HG03432 (cell line): ENCODE results near the gene STXBP5.

Source experiments
- ATAC-seq: cut with Tn5 transposase; IDR thresholded peaks from one replicate; pipeline ENCODE4 v1.9.1; 2021; ENCODE audit warnings: mild to moderate bottlenecking, moderate library complexity; ENCODE audit not compliant: unreplicated experiment

Gene STXBP5

DNA sequence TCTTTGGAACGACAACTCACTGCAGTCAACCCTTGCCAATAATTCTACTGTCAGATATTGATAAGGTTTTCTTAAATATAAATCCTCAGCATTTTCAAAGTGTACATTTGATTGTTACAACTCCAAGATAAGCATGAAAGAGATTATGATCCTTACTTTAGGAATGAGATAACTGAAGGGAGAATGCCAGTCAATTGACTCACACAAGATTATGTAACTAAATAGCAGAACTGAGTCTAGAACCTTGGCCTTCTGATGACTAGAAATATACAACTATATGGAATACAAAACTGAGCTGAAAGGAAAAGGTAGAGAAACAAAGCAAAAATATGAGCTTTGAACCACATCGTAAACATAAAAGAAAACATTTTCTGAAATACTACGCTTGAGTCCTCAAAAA, 26.9 kb upstream of the STXBP5 start:
- no peak for ATAC-seq

DNA sequence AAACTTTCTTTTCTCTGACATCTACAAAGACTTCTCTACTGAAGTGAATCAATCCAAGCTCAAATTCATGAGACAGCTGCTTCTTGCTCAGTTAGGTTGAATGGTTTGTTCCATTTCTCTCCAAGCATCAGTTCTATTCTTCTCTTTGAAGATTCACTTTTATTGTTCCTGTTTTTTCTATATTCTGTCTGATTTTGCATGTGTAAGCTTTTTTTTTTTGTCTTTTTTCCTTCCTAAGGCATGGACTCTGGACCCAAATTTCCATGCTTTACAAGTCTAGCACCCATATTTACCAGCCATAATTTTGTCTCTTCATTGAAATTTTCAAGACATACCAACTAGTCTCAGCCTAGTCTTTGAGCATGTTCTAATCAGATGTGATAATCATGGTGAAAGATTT, 25.9 kb upstream of the STXBP5 start:
- ATAC-seq = no peak

DNA sequence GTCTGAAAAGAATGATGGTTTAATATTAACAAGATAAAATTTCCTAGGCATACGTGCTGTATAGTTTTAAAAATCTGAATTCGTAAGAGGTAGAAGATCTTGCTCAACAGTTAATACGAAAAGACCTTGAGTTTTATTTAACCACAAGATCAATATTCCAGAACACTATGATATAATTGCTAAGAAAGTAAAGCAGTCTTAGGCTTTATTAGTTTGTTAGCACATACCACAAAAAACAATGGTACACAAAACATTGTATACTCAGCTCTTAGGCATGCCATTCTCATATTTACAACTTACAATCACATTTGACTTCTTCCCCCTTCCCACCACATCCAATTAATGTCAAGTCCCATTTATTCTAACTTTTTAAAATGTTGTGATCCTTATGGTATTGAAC, 24.4 kb upstream of the STXBP5 start:
- no peak for ATAC-seq

DNA sequence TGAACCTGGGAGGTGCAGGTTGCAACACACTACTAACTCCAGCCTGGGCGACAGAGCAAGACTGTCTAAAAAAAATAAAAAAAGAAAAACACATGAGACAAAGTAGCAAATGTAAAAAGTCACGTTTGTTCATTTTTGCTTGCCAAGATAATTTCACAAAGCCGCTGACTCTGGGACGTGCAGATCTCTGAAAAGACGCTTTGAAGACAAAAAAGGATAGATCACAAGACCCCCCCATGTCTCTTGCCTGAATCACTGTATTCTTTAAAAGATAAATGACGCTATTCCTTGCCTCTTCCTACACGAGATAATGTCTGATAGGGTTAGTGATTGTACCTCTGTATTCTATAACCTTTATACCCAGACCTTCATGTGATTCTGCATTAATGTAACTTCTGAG, 23.3 kb upstream of the STXBP5 start:
- ATAC-seq = no peak

DNA sequence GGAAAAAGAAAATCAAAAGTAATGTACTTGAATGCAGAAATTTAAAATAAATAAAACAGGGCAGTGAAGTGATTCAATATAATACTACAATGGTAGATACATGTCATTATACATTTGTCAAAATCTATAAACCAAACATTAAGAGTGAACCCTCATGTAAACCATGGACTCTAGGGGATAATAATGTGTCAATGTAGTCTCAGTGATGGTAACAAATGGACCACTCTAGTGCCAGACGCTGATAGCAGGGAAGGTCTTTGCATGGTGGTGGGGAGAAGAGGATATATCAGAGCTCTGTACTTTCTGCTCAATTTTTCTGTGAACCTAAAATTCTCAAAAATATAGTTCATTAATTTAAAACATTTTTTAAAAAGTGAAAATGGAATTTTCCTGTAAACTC, 19.8 kb upstream of the STXBP5 start:
- no peak for ATAC-seq

DNA sequence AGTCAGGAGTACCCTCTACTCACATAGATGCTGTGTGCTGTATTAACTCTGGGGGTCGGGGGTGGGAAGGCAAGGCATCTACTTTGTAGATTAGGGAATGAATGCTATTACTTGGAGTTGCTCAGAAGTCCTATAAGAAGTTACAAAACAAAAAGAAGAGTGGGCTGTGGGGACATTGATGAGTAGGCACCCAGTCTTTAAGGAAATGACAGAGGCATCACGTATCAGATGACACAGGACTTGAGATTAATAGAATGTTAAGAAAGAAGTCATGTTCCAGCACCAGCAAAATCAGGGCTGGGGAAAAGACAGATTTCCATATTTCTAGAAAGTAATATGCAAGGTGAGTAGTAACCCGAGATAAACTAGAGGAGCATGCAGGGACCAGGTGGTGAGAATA, 19.0 kb upstream of the STXBP5 start:
- ATAC-seq = no peak

DNA sequence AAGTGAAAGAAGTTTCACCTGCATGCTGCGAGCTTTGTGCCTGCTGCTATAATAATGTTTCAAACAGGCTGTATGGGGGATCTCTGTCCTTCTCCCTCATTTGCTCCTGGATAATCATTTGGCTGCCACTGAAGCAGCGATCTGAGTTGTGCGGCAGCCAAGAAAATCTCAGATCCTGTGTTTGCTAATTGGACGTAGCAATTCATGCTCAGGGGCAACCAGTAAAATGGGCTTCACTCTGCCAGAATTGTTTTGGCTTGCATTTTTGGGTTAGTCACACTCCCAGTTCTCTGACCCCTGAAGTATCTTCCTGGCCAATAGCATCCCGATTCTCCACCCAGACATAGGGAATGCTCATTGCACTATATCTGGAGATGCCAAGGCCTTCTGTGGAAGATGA, 13.7 kb upstream of the STXBP5 start:
- no peak for ATAC-seq

DNA sequence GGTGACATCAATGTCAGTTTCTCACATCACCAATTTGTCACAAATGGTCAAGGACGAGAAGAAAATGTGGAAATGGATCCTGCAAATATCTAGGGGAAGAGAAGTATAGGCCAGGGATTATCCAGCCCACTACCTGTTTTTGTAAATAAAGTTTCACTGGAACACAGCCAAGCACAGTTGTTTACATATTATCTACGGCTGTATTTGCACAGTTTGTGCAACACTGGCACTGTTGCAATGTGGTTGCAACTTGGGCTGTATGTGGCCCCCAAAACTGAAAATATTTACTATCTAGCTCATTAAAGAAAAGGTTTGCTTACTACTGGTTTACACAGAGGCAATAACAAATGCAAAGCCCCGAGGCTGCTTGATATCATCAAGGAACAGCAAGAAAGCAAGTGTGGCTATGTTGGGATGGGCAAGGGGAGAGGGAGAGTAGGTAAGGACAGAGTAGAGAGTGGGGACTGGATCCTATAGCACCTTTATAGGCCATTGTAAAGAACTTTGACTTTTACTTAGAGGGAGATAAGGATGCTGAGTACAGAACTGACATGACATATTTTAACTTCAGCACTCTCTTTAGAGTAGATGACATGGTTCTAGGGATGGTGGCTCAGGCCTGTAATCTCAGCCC, 11.8 kb upstream of the STXBP5 start:
- no peak for ATAC-seq

DNA sequence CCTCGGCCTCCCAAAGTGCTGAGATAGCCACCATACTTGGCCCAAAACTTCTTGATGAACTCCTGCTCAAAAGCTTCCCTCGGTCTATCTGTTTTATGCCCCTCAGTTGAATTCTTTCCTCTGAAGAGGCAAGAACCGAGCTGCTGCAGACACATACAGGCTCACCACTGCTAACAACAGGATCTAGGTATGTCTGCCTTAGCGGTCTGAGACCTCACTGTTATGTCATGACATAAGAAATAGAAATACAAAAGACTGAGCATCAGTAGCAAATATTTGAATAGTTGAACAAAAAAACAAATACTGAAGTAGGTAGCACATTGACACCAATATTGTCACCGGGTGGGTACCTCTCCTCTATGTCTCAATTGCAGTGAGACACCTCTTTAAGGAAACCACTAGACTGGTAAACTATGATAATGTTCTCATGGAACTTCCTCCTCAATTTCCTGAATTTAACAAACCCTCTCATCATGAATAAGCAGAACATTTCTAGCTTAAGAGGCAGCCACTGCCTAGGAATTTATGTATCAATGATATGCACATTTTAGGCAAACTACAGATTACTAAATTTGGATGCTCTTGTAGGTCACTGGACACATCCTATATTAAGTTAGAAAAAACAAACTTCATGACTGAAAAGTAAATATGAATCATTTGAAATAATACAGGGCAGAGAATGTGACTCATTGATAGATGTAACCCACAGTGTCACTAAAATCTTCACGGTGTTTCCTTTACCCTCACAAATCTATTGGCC, 9.4 kb upstream of the STXBP5 start:
- ATAC-seq = no peak

DNA sequence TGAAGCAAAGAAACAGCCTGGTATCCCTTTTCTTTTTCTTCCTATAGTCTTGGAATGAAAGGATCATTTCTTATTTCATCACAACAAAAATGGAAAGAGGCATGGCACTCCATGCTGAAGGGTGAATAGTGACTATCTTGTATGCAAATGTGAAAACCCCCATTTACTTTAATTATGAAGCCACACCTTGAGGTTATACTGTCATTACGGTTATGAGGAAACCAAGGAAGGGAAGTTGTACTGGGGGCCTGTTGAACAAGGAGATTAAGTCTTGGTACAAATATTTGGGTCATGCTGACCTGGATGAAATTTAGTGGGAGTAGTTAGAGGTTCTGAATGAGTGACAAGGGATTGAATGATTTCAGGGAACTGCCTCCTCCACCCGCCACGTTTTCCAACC, 8.7 kb upstream of the STXBP5 start:
- no peak for ATAC-seq

DNA sequence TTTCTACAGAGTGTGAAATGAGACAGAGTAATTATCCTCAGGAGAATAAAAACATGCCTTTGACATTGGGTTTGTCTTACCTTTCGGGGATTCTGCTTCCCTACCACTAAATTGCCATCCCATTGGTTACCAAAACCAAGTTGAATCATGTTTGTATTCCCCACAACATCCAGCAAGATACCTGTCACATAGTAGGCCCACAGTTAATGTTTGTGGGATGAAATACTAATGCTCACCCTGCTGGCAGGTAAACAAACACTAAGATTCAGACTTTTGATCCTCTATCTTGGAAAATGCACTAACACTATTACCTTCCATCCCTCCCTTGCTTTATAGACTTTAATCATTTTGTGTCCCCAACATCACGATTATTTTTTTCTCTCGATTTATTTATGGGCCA, 8.2 kb upstream of the STXBP5 start:
- ATAC-seq = no peak

DNA sequence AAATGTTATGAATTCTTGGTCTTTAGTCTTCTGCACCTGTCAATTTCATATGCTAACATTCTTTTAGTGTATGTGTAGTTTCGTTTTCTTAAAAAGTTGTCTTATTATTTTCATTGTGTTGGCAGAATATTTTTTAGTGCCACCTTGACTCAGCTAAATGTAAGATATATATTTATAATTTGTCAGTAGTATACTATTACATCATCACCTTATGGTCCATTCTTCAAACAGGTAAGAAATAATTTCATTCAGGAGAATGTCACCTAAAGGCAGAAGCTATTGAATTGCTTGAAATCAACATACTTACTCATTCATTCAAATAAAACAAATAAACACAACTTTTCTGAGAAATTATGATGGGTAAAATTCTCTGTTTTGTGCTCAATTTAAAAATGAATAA, 3.5 kb upstream of the STXBP5 start:
- ATAC-seq = no peak

DNA sequence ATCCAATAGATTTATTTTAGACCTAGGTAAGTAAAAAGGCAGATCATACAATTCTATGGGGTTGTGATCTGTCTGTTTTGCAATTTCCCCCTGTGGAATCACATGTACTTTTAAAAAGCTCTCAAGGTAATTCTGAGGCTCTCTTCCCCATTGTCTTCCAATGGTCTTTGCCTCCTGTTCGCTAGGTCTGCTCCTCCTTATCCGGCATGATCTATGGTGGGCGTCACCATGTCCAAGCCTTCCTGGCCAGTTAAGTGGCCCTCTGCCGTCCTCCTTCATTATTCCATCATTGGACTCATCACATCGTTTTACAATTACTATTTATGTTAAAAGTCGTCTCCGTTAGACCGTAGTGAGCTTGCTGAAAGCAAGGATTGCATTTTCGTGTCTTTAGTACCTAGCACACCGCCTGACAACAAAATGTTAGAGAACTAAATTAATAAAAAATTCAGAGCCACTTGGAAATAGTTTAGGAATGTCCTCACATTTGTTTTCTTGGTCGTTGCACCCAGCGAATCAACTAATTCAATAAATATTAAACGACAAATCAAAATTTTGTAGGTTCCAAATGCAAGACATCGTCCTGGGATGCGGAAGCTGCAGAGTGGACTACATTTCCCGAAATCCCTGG, 2.2 kb upstream of the STXBP5 start:
- no peak for ATAC-seq

DNA sequence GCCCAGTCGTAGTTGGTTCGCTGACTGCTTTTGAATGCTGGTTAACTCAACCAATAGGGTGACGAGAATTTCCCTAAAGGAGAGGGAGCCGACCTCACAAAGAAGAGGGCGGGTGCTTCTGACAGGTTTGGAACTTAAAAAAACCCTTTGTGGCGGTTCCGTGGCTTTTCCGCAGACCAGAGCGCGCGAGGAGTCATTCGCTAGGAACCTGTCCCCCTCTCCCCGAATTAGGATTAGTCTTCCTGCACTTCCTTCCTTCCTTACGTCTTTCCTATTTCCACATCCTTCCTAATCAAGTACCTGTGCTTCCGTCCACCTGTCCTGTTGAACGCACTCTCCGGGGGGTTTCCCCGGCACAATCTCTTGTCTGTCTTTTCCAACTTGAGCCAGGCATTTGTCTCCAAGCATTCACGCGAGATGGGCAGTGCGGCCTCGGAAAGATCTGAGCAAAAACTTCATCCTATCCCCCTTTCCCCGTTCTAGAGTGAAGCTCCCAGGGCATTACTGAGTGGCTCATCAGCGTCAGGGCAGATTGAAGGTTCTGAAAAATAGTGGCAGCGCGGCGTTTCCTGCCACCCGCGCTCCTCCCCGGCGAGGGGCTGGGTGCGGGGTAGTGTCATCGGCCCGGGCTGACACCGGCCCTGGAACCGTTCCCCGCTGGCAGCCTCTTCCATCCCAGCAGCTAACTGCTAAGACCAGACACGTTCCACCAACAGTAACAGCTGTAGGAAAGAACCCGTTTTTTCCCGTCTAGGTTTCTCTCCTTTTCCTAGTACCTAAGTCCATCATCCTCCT, 1.5 kb upstream of the STXBP5 start:
- peak; percentile 77 for ATAC-seq

DNA sequence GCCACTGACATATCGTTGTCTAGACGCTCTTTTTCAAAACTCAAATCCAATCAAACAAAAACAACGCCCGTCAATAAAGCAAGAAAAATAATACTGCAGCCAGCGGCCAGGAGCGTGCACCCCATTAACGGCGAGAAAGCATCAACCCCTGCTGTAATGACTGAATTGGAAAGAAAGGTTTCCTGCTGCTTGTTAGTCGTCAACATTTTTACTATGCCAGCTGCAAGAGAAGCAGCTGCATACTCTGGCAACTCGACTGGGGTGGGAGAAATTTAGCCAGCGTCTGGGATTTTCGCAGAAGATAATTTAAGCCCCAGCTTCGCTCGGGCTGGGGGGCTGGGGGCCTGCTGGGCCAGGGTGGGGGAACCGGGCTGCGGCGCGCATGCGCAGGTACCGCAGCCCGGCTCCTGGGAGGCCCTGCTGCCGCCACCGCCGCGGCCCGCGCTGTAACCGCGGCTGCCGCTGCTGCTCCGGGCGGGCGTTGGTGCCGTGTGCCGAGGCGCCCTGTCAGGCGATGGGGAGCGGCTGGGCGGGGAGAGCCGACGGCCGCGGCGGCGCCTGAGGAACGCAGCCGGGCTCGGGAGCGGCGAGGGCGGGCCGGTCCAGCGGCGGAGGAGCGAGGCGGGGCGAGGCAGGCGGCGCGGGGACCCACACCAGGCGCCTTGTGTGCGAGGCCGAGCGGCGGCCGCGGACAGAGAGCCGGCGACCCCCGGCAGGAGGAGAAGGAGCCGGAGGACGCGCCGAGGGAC, 732 bp upstream of the STXBP5 start:
- peak; percentile 67 for ATAC-seq

DNA sequence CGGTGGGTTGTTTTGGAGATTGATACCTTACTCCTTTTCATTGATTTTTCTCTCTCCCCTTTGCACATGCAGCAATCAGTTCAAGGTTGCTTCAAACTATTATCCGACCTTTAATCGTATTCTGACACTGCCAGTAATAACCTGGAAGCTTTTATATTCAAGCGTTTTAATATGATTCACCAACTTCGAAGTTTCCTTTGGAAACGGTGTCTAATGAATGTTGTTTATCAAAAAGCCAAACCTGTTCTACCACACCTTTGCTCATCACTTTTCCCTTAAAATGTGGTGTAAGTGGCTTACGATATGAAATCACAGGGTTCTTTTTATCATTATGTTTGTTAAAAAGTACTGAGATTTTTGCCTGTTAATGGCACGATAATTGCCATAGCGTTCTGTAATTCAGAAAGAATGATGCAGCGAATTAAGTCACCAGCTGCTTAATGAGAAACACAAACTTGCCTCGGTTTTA, 660 bp downstream of the STXBP5 start:
- no peak for ATAC-seq

DNA sequence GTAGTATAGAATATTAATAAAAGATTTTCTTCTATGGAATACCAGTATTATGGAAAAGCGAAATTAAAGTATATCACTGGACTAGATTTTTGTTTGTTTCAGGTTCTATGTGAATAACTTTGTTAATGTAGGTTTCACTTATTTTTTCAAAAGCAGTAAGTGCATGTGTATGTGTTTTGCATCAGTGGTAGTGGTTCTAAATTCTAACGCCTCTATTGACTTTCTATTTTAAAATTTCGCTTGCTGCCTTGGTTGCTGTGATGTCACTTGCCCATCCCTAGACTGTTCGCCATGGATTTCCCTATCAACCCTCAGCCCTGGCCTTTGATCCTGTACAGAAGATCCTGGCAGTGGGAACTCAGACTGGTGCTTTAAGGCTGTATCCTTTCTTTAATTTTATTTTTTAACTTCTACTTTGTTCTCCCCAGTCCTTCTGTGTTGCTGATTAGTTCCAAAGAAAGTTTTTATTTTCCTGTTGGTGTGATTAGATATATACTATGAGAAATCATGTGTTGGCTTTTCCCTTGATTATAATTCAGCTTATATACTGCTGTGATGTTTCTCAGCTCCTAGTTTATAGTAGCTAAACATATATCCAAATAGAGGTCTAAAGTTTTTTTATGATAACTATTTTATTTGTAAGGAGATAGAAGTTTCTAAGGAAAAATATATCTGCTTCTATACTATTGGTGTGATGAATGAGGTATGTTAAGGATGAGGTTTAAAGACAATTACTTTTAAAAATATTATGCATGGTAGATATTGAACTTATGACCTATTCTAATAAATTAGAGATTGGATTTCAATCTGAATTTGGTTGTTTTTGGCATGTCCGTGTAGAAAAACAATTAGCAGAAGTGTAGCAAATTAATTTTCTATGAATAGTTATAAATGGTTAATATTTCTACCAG, 1.7 kb downstream of the STXBP5 start:
- no peak for ATAC-seq

DNA sequence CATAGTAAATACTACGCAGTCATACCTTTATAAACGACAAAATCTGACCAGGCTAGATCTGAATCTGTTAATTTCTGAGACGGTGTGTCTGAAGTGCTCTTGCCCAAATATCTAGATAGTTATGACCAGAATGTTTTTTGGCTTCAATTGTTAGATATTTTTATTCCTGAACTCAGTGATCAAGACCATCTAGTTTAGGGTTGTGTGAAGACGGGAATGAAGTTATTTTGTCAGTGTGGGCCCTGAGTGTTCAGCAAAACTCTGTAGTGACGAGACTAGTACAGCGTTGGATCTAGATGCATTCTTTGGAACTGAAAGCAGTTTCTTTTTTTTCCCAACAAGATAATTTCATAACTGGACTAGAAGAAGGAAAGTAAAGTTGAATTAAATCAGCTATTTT, 3.1 kb downstream of the STXBP5 start:
- no peak for ATAC-seq

DNA sequence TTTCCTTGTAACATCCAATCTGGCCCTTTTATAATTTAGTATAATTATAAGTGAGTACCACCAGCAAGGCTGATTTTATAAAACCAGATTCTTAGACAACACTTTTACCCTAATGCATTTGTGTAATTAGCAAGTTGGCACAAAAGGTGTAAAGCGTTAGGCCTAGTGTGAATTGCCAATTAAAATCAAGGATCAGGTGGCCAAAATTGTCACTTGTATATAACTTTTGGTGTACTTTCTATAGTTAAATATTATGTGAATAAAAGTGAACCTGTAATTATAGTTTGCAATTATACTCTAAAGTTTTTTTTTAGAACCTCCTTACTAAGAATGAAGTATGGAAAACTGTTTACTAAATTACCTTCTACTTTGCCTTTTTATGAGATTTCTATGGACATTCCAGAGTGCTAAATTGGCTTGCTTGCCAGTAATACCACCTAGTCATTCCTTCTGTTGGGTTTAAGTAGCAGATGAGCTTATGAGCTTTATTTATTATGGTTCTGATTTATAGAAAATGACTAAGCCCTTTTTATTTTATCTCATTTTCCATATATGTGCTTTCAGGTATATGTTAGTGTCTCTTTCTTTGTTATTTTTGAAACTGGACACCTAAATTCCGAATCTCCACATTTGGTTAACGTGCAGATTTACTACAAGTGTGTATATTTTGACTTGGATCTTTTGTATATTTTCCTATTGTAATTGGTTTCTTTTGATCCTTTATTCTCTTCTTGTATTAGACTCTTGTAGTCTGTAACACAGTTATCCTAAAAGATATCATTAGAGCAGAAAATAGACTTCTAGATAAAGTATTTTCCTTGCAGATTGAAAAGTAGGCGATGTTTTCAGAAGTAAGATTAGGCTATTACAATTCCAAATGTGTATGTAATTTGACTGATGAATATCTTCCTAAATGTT, 3.9 kb downstream of the STXBP5 start:
- no peak for ATAC-seq
